NCI-H774 (cell line): ENCODE results near the gene ACTL8.

Experiments used
- DNase-seq: peaks from one replicate; lab custom pipeline; 2025; lab: John Stamatoyannopoulos, UW

The ACTL8 gene

GRCh38 chr1:17772615-17773212 lies 17.6 kb downstream of the ACTL8 start:
- no peak for DNase-seq

- no peak for DNase-seq
These were observed 18.6 kb downstream of the ACTL8 start for GRCh38 chr1:17773591-17774326.

- DNase-seq, result no peak
These were observed 19.3 kb downstream of the ACTL8 start for GRCh38 chr1:17774452-17774851.

- no peak for DNase-seq
These were observed 20.7 kb downstream of the ACTL8 start for GRCh38 chr1:17775796-17776195.

- no peak for DNase-seq
These were observed 21.3 kb downstream of the ACTL8 start for GRCh38 chr1:17776426-17776825.

- DNase-seq, result no peak
These were observed 22.2 kb downstream of the ACTL8 start for GRCh38 chr1:17777330-17777729.

GRCh38 chr1:17777818-17778217 lies 22.7 kb downstream of the ACTL8 start:
- no peak for DNase-seq

- DNase-seq, result no peak
These were observed 25.8 kb downstream of the ACTL8 start for GRCh38 chr1:17780916-17781315.

- no peak for DNase-seq
These were observed 34.8 kb downstream of the ACTL8 start for GRCh38 chr1:17789926-17790325.

GRCh38 chr1:17790383-17791054 lies 35.4 kb downstream of the ACTL8 start:
- no peak for DNase-seq

- no peak for DNase-seq
These were observed 35.9 kb downstream of the ACTL8 start for GRCh38 chr1:17791055-17791390.

GRCh38 chr1:17791480-17791879 lies 36.3 kb downstream of the ACTL8 start:
- no peak for DNase-seq

- DNase-seq, result no peak
These were observed 37.3 kb downstream of the ACTL8 start for GRCh38 chr1:17792421-17792820.

- no peak for DNase-seq
These were observed 40.1 kb downstream of the ACTL8 start for GRCh38 chr1:17795081-17795809.

- no peak for DNase-seq
These were observed 40.9 kb downstream of the ACTL8 start for GRCh38 chr1:17795836-17796645.

- no peak for DNase-seq
These were observed 42.3 kb downstream of the ACTL8 start for GRCh38 chr1:17797478-17797877.

- DNase-seq, result no peak
These were observed 42.9 kb downstream of the ACTL8 start for GRCh38 chr1:17798011-17798410.

GRCh38 chr1:17798799-17799382 lies 43.8 kb downstream of the ACTL8 start:
- DNase-seq, result no peak

GRCh38 chr1:17799642-17800041 lies 44.5 kb downstream of the ACTL8 start:
- no peak for DNase-seq

- no peak for DNase-seq
These were observed 47.0 kb downstream of the ACTL8 start for GRCh38 chr1:17802164-17802563.

GRCh38 chr1:17802945-17803344 lies 47.8 kb downstream of the ACTL8 start:
- no peak for DNase-seq
